HepG2 (cell line): ENCODE measurements around the gene PJA2. TPM values are rescaled to one million over a fixed set of nuclear protein-coding genes. Genes with fewer than 3 reads are reported as not detected.
A peak's percentile ranks its signal among the peaks of the same experiment; 100 is the strongest.

Experiments used
- CENPT ChIP-seq: sonication (generic); formaldehyde crosslinking; IDR thresholded peaks from 2 replicates; pipeline ENCODE4 v1.8.0; 2022; ENCODE audit warnings: low read depth, mild to moderate bottlenecking, moderate library complexity, missing genetic modification reagents
- MYNN ChIP-seq: sonication (generic); formaldehyde crosslinking; IDR thresholded peaks from 2 replicates; pipeline ENCODE4 v1.4.0; 2020; ENCODE audit warnings: mild to moderate bottlenecking, low read depth, missing genetic modification reagents
- NKX3-1 ChIP-seq: sonication (generic); formaldehyde crosslinking; IDR thresholded peaks from 2 replicates; pipeline ENCODE4 v1.5.0; 2020; ENCODE audit warnings: missing genetic modification reagents
- NR2F1 ChIP-seq, 2 experiments: fragments of 450-650 bp in 1 of 2; formaldehyde crosslinking in 1 of 2; IDR thresholded peaks; 2 replicates each; pipeline versions ENCODE4 v1.5.0 to v1.6.1; 2016 to 2020; ENCODE audit warnings: mild to moderate bottlenecking in 1 of 2, missing compliant biosample characterization in 1 of 2, missing genetic modification reagents in 1 of 2, moderate library complexity in 1 of 2
- NR2F6 ChIP-seq, 2 experiments: IDR thresholded peaks; 2 replicates each; pipeline ENCODE4 v1.6.1; 2016; ENCODE audit warnings: antibody characterized with exemption in 1 of 2, mild to moderate bottlenecking in 1 of 2
- PHF8 ChIP-seq: sonication (generic); formaldehyde crosslinking; IDR thresholded peaks from 2 replicates; pipeline ENCODE4 v1.5.0; 2020; ENCODE audit warnings: missing genetic modification reagents
- RARG ChIP-seq: sonication (generic); formaldehyde crosslinking; IDR thresholded peaks from 2 replicates; pipeline ENCODE4 v1.4.0; 2020; ENCODE audit warnings: low read depth, mild to moderate bottlenecking, missing genetic modification reagents
- RBM39 ChIP-seq: fragments of 200-400 bp; formaldehyde crosslinking; IDR thresholded peaks from one replicate; pipeline ENCODE4 v1.6.1; 2018; ENCODE audit warnings: antibody characterized with exemption, mild to moderate bottlenecking, low read depth, low read length; ENCODE audit not compliant: poor library complexity, severe bottlenecking
- SAFB2 ChIP-seq: sonication (generic); formaldehyde crosslinking; IDR thresholded peaks from 2 replicates; pipeline ENCODE4 v1.5.1; 2020; ENCODE audit warnings: missing genetic modification reagents, low read depth, mild to moderate bottlenecking, borderline replicate concordance
- TMF1 ChIP-seq: sonication (generic); formaldehyde crosslinking; IDR thresholded peaks from 2 replicates; pipeline ENCODE4 v1.8.1; 2022; ENCODE audit warnings: low read depth, missing genetic modification reagents
- YEATS4 ChIP-seq: sonication (generic); formaldehyde crosslinking; IDR thresholded peaks from 2 replicates; pipeline ENCODE4 v1.4.0; 2020; ENCODE audit warnings: missing genetic modification reagents, borderline replicate concordance
- ZFAT ChIP-seq: sonication (generic); formaldehyde crosslinking; conservative IDR thresholded peaks from 2 replicates; pipeline ENCODE4 v1.8.1; 2023; ENCODE audit warnings: missing genetic modification reagents, inconsistent platforms
- polyA plus RNA-seq, 8 experiments: library from polyadenylated mRNA; depleted of rRNA in 3 of 8; stranded (reverse) in 7 of 8; unstranded in 1 of 8; fragments of >200 nt; fragmentation: Illumina TruSeq in 4 of 8; extraction: Trizol in 4 of 8; gene quantifications; 2 replicates each; pipeline versions ENCODE4 v1.2.1 to v1.2.3, GENCODE V29; 2011 to 2016; ENCODE audit warnings: low read depth in 4 of 8, missing spikeins in 1 of 8, mixed read lengths in 1 of 8; ENCODE audit not compliant: insufficient read depth in 1 of 8
- total RNA-seq, 5 experiments: library from RNA; depleted of rRNA; stranded (reverse); fragments of >200 nt; fragmentation: Illumina TruSeq; extraction: Trizol; gene quantifications; 2 replicates each; pipeline ENCODE4 v1.2.3, GENCODE V29; 2016; ENCODE audit warnings: low read depth in 1 of 5
- TF ChIP-seq, protein P1 (sequence below): sonication (generic); formaldehyde crosslinking; IDR thresholded peaks from 2 replicates; pipeline ENCODE4 v1.8.0; 2022; ENCODE audit warnings: mild to moderate bottlenecking, missing genetic modification reagents, moderate library complexity
- TF ChIP-seq, protein P2 (sequence below): IDR thresholded peaks from 2 replicates; pipeline ENCODE4 v1.6.1; 2016; ENCODE audit warnings: missing genetic modification reagents, missing compliant biosample characterization
- TF ChIP-seq, protein P3 (sequence below): sonication (generic); formaldehyde crosslinking; IDR thresholded peaks from 2 replicates; pipeline ENCODE4 v1.9.0; 2021; ENCODE audit warnings: missing genetic modification reagents, borderline replicate concordance
- TF ChIP-seq, protein P4 (sequence below): sonication (generic); formaldehyde crosslinking; IDR thresholded peaks from 2 replicates; pipeline ENCODE4 v1.8.1; 2023; ENCODE audit warnings: missing genetic modification reagents, inconsistent platforms, borderline replicate concordance
- TF ChIP-seq, protein P5 (sequence below): sonication (generic); formaldehyde crosslinking; IDR thresholded peaks from 2 replicates; pipeline ENCODE4 v1.4.0; 2020; ENCODE audit warnings: missing genetic modification reagents, borderline replicate concordance

PJA2 gene
- total and polyA plus RNA-seq, 2 of the 13 experiments (the other 11 are each of a cell fraction or from before 2014, with no cell fraction given) = 39.4 to 41.4 TPM

DNA sequence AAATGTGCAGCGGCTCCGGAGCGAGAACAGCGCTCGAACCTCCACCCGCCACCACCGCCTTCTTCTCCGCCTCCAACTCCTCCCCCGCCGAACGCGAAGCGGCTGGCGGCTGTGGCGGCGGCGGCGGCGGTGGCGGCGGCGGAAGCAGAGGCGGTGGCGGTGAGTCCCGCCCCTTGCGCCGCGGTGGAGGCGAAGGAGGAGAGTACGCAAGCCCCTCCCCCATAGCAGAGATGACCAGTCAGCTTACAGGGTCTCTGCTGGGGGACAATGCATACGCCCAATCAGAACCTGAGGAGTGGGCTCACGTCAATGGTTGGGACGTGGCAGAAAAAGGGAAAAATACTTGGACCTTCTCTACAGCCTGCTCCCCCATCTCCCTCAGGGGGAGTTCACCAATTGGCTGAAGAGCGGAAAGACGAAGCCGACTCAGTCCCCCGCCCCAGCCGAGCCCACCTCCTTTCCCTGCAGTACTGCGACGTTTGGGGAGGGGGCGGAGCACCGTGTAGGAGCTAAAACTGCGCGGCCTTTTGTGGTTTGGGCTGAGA is at the start of gene PJA2 (continued):
- TF ChIP-seq RBM39 (peak; percentile 11), RARG (CRISPR knock-in tag) (no peak), ZFAT (CRISPR knock-in tag) (no peak), NKX3-1 (CRISPR knock-in tag) (no peak), PHF8 (CRISPR knock-in tag) (peak; percentile 0; the same call in 1 of the 2 replicates), CENPT (no peak), YEATS4 (CRISPR knock-in tag) (no peak; the same call in 1 of the 2 replicates), NR2F1 (CRISPR knock-in tag; IDR thresholded peaks at IDR 0.05) (no peak), MYNN (CRISPR knock-in tag) (no peak), TMF1 (CRISPR knock-in tag) (no peak), SAFB2 (CRISPR knock-in tag) (no peak; the same call in 1 of the 2 replicates), NR2F6 (IDR thresholded peaks at IDR 0.05) (no peak), NR2F6 (CRISPR knock-in tag; IDR thresholded peaks at IDR 0.05) (no peak)
- TF ChIP-seq, protein P1, sequence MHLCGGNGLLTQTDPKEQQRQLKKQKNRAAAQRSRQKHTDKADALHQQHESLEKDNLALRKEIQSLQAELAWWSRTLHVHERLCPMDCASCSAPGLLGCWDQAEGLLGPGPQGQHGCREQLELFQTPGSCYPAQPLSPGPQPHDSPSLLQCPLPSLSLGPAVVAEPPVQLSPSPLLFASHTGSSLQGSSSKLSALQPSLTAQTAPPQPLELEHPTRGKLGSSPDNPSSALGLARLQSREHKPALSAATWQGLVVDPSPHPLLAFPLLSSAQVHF (CRISPR knock-in tag) = no peak
- TF ChIP-seq, protein P2, sequence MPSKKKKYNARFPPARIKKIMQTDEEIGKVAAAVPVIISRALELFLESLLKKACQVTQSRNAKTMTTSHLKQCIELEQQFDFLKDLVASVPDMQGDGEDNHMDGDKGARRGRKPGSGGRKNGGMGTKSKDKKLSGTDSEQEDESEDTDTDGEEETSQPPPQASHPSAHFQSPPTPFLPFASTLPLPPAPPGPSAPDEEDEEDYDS = no peak; the same call in none of the 2 replicates
- TF ChIP-seq, protein P3, sequence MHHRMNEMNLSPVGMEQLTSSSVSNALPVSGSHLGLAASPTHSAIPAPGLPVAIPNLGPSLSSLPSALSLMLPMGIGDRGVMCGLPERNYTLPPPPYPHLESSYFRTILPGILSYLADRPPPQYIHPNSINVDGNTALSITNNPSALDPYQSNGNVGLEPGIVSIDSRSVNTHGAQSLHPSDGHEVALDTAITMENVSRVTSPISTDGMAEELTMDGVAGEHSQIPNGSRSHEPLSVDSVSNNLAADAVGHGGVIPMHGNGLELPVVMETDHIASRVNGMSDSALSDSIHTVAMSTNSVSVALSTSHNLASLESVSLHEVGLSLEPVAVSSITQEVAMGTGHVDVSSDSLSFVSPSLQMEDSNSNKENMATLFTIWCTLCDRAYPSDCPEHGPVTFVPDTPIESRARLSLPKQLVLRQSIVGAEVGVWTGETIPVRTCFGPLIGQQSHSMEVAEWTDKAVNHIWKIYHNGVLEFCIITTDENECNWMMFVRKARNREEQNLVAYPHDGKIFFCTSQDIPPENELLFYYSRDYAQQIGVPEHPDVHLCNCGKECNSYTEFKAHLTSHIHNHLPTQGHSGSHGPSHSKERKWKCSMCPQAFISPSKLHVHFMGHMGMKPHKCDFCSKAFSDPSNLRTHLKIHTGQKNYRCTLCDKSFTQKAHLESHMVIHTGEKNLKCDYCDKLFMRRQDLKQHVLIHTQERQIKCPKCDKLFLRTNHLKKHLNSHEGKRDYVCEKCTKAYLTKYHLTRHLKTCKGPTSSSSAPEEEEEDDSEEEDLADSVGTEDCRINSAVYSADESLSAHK (CRISPR knock-in tag) = no peak
- TF ChIP-seq, protein P4, sequence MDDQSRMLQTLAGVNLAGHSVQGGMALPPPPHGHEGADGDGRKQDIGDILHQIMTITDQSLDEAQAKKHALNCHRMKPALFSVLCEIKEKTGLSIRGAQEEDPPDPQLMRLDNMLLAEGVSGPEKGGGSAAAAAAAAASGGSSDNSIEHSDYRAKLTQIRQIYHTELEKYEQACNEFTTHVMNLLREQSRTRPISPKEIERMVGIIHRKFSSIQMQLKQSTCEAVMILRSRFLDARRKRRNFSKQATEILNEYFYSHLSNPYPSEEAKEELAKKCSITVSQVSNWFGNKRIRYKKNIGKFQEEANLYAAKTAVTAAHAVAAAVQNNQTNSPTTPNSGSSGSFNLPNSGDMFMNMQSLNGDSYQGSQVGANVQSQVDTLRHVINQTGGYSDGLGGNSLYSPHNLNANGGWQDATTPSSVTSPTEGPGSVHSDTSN (CRISPR knock-in tag) = no peak
- TF ChIP-seq, protein P5, sequence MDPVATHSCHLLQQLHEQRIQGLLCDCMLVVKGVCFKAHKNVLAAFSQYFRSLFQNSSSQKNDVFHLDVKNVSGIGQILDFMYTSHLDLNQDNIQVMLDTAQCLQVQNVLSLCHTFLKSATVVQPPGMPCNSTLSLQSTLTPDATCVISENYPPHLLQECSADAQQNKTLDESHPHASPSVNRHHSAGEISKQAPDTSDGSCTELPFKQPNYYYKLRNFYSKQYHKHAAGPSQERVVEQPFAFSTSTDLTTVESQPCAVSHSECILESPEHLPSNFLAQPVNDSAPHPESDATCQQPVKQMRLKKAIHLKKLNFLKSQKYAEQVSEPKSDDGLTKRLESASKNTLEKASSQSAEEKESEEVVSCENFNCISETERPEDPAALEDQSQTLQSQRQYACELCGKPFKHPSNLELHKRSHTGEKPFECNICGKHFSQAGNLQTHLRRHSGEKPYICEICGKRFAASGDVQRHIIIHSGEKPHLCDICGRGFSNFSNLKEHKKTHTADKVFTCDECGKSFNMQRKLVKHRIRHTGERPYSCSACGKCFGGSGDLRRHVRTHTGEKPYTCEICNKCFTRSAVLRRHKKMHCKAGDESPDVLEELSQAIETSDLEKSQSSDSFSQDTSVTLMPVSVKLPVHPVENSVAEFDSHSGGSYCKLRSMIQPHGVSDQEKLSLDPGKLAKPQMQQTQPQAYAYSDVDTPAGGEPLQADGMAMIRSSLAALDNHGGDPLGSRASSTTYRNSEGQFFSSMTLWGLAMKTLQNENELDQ (CRISPR knock-in tag) = no peak
